Subcutaneous adipose tissue (tissue), 4 donors: ENCODE data around the gene WDR27. TPM values are rescaled to one million over a fixed set of nuclear protein-coding genes. Genes with fewer than 3 reads are reported as not detected.

Experiments
- total RNA-seq, 4 donors: library from RNA; depleted of rRNA; stranded (reverse); fragments of >200 nt; gene quantifications; one replicate each; pipeline ENCODE4 v1.1.0, GENCODE V29; 2016
- TF ChIP-seq, protein P1 (sequence below): fragments of 450-650 bp; IDR thresholded peaks from one replicate; pipeline ENCODE4 v1.5.1; 2016; ENCODE audit warnings: low read depth, mild to moderate bottlenecking, control low read depth, antibody characterized with exemption, moderate library complexity

The WDR27 gene
- total RNA-seq, 4 donors from 2014 or later: 26.0 to 36.4 (median 31.3) TPM

GRCh38 chr6:169490246-169490641 lies 211.6 kb downstream of the WDR27 start:
- TF ChIP-seq, protein P1, sequence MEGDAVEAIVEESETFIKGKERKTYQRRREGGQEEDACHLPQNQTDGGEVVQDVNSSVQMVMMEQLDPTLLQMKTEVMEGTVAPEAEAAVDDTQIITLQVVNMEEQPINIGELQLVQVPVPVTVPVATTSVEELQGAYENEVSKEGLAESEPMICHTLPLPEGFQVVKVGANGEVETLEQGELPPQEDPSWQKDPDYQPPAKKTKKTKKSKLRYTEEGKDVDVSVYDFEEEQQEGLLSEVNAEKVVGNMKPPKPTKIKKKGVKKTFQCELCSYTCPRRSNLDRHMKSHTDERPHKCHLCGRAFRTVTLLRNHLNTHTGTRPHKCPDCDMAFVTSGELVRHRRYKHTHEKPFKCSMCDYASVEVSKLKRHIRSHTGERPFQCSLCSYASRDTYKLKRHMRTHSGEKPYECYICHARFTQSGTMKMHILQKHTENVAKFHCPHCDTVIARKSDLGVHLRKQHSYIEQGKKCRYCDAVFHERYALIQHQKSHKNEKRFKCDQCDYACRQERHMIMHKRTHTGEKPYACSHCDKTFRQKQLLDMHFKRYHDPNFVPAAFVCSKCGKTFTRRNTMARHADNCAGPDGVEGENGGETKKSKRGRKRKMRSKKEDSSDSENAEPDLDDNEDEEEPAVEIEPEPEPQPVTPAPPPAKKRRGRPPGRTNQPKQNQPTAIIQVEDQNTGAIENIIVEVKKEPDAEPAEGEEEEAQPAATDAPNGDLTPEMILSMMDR: no peak

DNA sequence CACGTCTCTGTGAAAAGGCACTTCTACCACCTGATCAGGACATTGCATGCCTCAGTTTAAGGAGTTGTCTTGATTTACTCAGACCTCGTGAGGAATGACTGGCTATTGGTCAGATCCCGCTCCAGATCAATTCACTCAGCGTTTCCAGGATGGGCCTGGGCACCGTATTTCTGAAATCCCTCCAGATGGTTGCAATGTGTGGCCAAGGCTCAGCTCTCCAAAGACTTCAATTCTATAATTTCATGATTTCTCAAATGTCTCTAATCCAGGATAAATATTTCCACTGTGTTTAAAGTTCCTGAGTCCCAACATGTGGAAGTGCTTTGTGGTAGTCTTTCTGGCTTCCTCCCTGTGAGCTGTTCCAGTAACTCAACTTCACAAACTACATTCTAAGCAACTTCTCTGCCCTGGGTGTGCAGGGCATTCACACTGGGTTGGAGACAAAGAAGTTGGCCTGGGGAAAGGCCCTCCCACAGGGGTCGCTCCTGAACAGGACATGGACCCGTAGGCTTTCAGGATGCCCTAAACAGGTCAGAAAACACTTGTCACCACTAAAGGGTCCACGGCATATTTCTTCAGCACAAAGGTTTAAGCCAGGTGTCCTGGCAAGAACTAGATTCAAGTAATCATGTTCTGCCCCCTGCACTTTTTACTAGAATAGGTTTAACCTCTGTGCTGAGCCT lies 212.1 kb downstream of the WDR27 start:
- TF ChIP-seq, protein P1: no peak

DNA sequence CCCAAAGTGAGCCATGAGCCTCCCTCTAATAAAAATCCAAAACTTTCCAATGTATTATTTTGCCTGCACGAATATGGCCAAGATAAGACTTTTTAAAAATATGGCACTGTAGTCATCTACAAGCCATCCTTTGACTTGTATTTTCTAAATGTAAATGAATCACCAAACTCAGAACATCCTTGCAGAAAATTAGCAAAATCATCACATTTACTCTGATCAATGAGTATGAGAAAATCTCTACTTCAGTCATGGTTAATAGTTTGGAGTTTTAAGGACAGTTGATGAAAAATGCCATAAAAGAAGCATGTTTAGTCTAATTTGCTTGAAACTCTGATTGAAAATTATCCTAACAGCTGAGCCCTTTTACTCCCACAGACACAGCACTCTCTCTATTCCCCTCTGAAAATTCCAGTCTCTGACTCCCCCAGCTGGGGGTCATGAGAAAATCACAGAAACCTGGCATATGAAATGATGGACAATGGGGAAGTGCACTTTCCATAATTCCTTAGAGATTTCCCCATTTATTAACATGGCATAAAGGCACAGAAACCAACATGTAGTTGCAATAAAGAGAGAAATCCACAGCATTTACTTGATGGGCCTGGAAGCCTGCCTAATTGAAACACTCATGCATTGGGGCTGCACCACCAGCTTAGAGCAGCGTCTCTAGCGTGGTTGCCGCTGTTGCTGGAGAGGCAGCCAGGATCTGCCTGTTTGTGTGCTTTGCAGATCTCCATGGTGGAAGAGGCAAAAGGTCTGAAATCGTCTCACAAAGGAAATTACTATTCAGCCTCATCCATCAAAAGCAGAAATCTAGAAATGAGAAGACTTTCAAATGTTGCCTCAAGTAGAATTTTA lies 214.0 kb downstream of the WDR27 start:
- TF ChIP-seq, protein P1: no peak

DNA sequence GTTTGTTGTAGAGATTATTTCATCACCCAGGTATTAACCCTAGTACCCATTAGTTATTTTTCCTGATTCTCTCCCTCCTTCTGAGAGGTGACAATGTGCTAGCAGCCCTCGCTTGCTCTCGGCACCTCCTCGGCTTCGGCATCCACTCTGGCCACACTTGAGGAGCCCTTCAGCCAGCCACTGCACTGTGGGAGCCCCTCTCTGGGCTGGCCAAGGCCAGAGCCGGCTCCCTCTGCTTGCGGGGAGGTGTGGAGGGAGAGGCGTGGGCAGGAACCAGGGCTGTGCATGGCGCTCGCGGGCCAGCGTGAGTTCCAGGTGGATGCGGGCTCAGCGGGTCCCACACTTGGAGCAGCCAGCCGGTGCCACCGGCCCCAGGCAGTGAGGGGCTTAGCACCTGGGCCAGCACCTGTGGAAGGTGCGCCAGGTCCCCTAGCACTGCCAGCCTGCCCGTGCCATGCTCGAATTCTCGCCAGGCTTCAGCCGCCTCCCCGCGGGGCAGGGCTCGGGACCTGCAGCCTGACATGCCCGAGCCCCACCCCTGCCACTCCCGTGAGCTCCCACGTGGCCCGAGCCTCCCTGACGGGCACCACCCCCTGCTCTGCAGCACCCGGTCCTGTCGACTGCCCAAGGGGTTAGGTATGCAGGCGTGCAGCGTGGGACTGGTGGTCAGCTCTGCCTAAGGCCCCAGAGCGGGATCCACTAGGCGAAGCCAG lies 221.9 kb downstream of the WDR27 start:
- TF ChIP-seq, protein P1: no peak

DNA sequence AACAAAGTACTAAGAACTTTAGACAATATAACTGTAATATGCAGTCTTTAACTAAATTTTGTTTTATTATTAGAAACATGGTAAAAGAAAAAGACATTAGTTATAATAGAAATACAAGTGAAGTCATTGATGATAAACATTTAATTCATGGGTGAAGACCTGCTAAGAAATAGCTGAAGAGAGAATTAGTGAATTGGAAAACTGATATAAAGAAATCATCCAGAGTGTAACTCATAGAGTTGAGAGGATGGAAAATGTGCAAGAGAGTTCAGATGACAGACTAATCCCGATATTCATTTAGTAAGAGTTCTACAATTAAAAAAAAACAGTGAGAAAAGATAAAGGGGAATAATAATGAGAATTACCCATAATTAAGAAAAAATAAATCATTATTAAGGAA lies 227.5 kb downstream of the WDR27 start:
- TF ChIP-seq, protein P1: no peak

GRCh38 chr6:169473663-169474062 lies 228.2 kb downstream of the WDR27 start:
- TF ChIP-seq, protein P1: no peak
